HG03469 (cell line): ENCODE measurements around the gene CACNA2D4.

ENCODE experiments used
- ATAC-seq: cut with Tn5 transposase; IDR thresholded peaks from one replicate; pipeline ENCODE4 v1.9.1; 2021; ENCODE audit warnings: mild to moderate bottlenecking, moderate library complexity, moderate number of reproducible peaks; ENCODE audit not compliant: unreplicated experiment

CACNA2D4 gene

DNA sequence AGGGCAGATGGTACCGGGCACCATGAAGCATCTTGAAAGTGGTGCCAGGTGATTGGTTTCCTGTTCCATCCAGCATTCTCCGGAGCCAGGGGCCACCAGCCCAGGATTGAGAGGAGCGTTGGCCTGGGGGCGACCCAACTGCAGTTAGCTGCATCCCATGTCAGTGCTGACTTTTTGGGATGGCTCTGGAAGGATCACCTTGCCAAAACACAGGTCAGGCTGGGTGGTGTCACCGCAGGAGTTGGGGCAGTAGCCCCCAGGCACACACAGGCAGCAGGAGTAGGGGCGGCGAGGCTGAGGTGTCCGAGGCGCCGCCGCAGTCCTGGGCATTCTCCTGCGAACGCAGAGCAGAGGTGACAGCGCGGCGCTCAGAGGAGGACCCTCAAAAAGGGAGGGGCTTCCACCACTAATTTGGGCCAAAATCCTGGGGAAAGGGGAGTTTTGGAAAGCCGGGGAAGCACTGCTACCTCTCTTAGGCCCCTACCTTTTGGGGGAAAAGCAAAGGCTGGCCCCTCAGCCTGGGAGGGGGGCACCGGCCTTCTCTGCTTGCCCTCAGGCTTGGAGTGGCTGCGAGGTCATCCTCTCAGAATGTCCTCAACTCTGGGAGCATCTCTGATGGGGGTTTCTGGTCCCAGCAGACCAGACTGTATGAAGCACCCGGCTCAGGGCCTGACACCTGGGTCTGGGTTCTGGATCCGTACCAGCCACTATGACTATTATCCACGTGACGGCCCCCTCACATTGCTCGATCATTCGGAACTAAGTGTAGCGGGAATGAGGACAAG, 124.8 kb downstream of the CACNA2D4 start:
- no peak for ATAC-seq

DNA sequence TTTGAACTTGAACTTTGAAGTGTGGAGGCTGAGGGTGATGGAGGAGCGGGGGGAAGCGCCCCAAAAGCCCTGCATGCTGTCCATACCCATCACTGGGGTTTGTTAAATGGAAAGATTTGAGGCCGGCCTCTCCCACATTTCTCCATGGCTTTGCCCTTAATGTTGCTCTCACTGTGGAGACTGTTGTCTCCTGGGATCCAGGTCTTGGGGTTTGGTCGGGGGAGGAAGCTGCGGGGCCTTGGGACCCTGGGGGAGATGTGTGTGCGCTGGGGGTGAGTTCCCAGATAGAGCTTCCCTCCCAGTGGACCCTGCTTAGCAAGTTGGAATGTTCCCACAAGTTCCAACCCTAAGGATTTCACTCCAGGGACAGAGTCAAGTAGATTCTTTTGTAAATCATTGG, 126.0 kb downstream of the CACNA2D4 start:
- no peak for ATAC-seq

GRCh38 chr12:1791104-1791841, 127.2 kb downstream of the CACNA2D4 start:
- ATAC-seq: no peak

DNA sequence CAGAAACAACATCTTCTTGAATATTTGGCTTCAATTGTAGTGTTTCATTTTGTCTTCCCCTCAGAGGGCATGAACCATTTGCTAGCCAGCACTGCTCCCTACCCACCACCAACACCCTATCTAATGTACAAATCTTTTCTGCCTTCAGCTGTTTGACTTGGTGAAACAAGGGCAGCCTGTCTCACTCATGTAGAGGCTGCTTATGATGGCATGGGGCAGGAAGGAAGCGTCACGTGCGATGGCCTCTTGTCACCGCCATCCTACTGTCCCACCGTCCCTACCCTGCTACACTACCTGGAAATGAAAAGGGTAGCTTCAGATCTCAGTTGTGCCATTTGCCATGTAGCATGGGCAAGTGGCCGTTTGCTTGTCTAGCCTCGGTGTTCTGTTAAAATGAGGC, 128.0 kb downstream of the CACNA2D4 start:
- no peak for ATAC-seq

GRCh38 chr12:1787714-1788113, 130.7 kb downstream of the CACNA2D4 start:
- no peak for ATAC-seq

- no peak for ATAC-seq
Observed at GRCh38 chr12:1782215-1782614, 136.2 kb downstream of the CACNA2D4 start.

DNA sequence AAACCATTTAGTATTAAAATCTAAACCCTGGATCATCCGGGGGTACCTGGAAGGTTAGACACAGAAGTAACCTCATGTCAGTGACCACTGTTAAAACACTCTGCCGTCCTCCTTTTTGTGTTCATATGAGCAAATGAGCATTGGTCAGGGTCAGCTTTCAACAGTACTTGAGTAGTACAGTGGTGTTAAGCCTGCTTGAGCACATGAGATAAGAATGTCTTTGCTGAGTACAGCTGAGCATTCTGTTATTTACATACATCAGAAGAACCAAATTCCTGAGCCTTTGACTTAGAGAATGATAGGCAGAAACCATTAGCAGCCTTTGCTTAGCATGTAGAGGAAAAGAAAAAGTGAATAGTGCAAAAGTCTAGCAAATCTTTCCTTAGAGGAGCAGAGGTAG, 136.7 kb downstream of the CACNA2D4 start:
- ATAC-seq: no peak

- no peak for ATAC-seq
Observed at GRCh38 chr12:1779783-1780182, 138.7 kb downstream of the CACNA2D4 start.

- ATAC-seq: no peak
Observed at GRCh38 chr12:1778911-1779310, 139.5 kb downstream of the CACNA2D4 start.

DNA sequence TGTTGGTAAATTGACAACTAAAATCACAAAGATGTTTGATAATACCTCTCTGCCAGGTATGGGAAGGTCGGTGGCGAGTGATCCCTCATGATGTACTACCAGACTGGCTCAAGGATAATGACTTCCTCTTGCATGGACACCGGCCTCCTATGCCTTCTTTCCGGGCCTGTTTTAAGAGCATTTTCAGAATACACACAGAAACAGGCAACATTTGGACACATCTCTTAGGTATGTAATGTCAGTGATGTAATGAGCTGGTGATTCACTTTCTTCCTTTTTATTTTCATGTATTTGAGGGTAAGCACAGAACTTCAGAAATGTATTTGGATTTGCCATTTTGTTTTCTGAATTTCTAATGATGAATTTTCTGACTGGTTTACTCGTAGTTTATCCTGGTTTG, 140.7 kb downstream of the CACNA2D4 start:
- no peak for ATAC-seq

DNA sequence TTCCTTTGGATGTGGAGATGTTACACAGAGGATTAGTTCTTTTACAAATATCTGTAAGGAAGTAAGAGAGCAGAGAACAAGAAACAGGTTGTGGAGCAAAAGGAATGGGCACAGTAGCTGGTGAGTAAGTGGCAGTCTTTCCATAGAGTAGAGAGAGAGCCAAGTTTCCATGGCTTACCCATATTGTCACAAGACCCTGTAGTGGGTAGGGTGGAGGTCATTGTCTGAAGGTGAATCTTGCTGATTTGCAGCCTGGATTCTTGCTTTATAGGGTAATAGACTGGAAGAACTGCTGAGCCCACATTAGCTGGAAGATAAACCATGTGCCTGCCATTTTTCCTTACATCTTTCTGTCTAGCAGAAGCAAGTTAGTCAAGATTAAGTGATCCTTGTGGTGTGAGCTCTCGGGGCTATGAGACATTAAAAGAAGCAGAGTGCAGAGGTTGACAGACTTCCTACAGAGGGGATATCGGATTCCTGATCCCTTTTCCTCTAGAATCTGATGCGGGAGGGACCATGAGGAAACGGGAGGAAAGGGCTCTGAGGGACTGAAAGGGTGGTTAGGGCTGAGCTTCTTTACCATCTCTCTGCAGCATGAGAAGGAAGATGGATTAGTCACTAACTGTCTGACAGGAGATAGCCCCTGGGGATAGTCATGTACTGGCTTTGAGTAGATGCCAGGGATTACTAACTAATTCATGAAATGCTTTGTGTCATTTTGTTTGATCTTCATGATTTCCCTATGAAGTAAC, 142.1 kb downstream of the CACNA2D4 start:
- ATAC-seq: no peak

GRCh38 chr12:1773937-1774655, 144.4 kb downstream of the CACNA2D4 start:
- ATAC-seq: no peak

- ATAC-seq: no peak
Observed at GRCh38 chr12:1769809-1770494, 148.5 kb downstream of the CACNA2D4 start.

DNA sequence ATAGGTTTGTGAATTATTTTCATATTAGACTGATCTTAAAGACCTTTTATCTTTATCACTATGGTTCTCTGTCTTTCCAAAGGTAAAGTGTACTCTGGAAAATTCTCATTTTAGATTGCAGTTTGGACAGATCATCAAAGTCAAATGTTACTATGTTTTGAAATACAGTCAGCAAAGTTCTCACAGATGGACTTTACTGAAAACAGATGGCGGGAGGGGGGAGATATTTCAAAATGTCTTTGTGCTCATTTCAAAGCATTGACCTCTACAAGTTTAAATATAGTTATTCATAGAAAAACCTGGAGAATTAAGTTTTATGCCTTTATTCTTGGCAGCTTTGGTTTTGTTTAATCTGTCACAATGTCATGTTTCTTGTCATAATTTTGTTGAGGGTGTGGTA, 149.8 kb downstream of the CACNA2D4 start:
- no peak for ATAC-seq

DNA sequence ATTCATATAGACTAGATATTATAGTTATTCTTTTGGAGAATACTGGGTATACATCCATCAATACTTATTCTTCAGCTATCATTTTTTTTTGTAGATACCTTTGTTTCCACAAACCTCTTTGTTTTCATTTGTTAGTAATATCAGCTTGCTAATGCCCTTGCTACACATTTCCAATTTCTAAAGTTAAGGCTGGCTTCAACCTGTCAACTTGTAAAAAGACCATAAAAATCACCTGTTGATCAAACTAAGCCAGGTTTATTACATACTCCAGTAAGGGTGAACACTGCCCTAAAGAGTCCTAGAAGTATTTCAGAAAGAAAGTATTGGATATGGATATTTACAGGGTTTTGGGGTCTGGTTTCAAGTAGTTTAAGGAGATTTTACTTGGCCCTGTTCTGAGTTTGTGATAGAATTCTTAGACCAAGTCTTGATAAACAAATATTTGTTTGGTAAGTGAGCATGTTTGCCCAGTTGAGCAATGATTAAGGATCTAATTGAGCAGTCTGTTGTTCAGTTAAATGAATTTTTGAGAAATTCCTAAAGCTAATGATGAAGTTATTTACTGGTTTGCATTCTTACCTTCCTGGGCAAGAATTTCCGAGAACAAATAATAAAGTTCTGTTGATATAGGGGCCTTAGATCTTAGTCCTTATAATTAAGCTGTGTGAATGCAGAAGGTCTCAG, 150.9 kb downstream of the CACNA2D4 start:
- no peak for ATAC-seq

- ATAC-seq: no peak
Observed at GRCh38 chr12:1766110-1766509, 152.3 kb downstream of the CACNA2D4 start.

DNA sequence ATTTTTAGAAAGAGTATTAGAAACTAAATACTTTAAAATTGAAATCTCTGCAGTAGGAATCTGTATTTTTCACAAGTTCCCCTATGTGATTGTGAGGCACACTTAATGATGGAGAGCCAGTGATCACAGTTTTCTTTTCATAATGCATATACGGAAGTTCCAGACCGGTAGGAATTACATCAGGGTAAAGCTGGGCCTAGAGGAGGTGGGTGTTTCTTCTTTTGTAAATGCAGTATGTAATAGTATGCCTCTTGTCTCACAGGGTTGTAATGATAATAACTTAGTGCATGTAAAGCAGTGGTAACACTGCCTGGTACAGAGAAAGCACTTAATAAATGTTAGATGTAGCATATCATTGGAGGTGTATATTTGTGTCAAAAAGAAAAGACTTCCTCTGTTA, 155.3 kb downstream of the CACNA2D4 start:
- no peak for ATAC-seq

- no peak for ATAC-seq
Observed at GRCh38 chr12:1761857-1762256, 156.6 kb downstream of the CACNA2D4 start.

DNA sequence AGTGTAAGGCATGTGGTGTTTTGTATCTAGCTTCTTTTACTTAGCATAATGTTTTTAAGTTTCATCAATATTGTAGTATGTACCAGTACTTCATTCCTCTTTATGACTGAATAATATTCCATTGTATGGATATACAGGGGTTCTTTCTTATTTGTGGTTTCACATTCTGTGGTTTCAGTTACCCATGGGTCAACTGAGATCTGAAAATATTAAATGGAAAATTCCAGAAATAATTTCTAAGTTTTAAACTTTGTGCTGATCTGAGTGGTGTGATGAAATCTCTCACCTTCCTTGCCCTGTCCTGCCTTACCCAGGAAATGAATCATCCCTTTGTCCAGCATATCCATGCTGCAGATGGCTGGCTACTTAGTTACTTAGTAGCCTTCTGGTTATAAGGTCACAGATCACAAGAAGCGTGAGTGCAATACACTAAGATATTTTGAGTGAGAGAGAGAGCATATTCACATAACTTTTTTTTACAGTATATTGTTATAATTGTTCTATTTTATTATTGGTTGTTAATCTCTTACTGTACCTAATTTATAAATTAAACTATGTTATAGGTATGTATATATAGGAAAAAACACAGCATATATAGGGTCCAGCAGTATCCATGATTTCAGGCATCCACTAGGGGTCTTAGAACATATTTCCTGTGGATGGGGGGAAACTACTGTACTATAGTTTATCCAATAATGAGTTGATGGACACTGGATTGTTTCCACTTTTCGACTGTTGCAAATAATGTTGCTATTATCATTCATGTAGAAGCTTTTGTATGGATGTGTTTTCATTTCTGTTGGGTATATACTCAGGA, 157.7 kb downstream of the CACNA2D4 start:
- ATAC-seq: no peak
